Keratinocyte (primary cell): ENCODE measurements around the gene ANKS1B. TPM values are rescaled to one million over a fixed set of nuclear protein-coding genes. Genes with fewer than 3 reads are reported as not detected.

Experiments used
- DNase-seq: peaks from one replicate; pipeline ENCODE4 v3.0.0-alpha.2; 2011; ENCODE audit warnings: low read depth, missing footprints, low spot score
- FAIRE-seq: peaks from 2 replicates; lab custom pipeline; 2011; peaks lifted over from hg19 to GRCh38; lab: Jason Lieb, UNC
- H2AFZ ChIP-seq: 2 replicates; pipeline ENCODE4 v1.6.0; 2012; ENCODE audit warnings: low read length, control low read depth, inconsistent platforms; ENCODE audit not compliant: control insufficient read depth
- H3K27ac ChIP-seq: 2 replicates; pipeline ENCODE4 v1.5.1; 2011; ENCODE audit warnings: low read length; ENCODE audit not compliant: control insufficient read depth, insufficient read depth
- H3K27me3 ChIP-seq: 3 replicates; pipeline ENCODE4 v1.6.0; 2011; ENCODE audit warnings: low read length; ENCODE audit not compliant: control insufficient read depth, insufficient read depth; ENCODE audit errors: extremely low read depth
- H3K36me3 ChIP-seq, 2 experiments: 2 replicates in 1 of 2; 3 replicates in 1 of 2; pipeline ENCODE4 v1.5.1; 2011; ENCODE audit warnings: low read length in 2 of 2, mild to moderate bottlenecking in 1 of 2; ENCODE audit not compliant: control insufficient read depth in 2 of 2, insufficient read depth in 2 of 2; ENCODE audit errors: extremely low read depth in 1 of 2
- H3K4me1 ChIP-seq: 3 replicates; pipeline ENCODE4 v1.5.1; 2011; ENCODE audit warnings: low read length; ENCODE audit not compliant: control insufficient read depth, insufficient read depth; ENCODE audit errors: extremely low read depth
- H3K4me2 ChIP-seq: 3 replicates; pipeline ENCODE4 v1.6.0; 2011; ENCODE audit warnings: low read depth, low read length; ENCODE audit not compliant: control insufficient read depth, insufficient read depth; ENCODE audit errors: extremely low read depth
- H3K4me3 ChIP-seq, 3 experiments: fragments of 200-600 bp in 1 of 3; sonication (generic) in 1 of 3; 2 replicates in 2 of 3; 3 replicates in 1 of 3; pipeline ENCODE4 v1.5.1; 2011 to 2016; ENCODE audit warnings: low read length in 3 of 3, mild to moderate bottlenecking in 3 of 3, control low read depth in 2 of 3, inconsistent platforms in 1 of 3, low read depth in 1 of 3, mixed read lengths in 1 of 3, mixed run types in 1 of 3, moderate library complexity in 1 of 3; ENCODE audit not compliant: control insufficient read depth in 2 of 3, insufficient read depth in 2 of 3; ENCODE audit errors: extremely low read depth in 1 of 3
- H3K79me2 ChIP-seq: 2 replicates; pipeline ENCODE4 v1.6.0; 2012; ENCODE audit warnings: low read length; ENCODE audit not compliant: control insufficient read depth, insufficient read depth
- H3K9ac ChIP-seq: 3 replicates; pipeline ENCODE4 v1.6.0; 2011; ENCODE audit warnings: low read length; ENCODE audit not compliant: control insufficient read depth, insufficient read depth; ENCODE audit errors: extremely low read depth
- H3K9me1 ChIP-seq: 3 replicates; pipeline ENCODE4 v1.6.0; 2011; ENCODE audit warnings: low read length; ENCODE audit not compliant: control insufficient read depth, insufficient read depth; ENCODE audit errors: extremely low read depth
- H3K9me3 ChIP-seq: 2 replicates; pipeline ENCODE4 v1.5.1; 2012; ENCODE audit warnings: low read depth, low read length; ENCODE audit not compliant: control insufficient read depth
- H4K20me1 ChIP-seq: 3 replicates; pipeline ENCODE4 v1.6.0; 2011; ENCODE audit warnings: low read length; ENCODE audit not compliant: control insufficient read depth, insufficient read depth; ENCODE audit errors: extremely low read depth
- CTCF ChIP-seq, 3 experiments: IDR thresholded peaks in 1 of 3; conservative IDR thresholded peaks in 1 of 3; optimal IDR thresholded peaks in 1 of 3; 2 replicates in 2 of 3; 3 replicates in 1 of 3; pipeline versions ENCODE3 to v1.5.1; 2011; ENCODE audit warnings: low read length in 3 of 3, mild to moderate bottlenecking in 3 of 3, moderate library complexity in 2 of 3, control low read depth in 1 of 3, inconsistent platforms in 1 of 3; ENCODE audit not compliant: insufficient read depth in 2 of 3; ENCODE audit errors: extremely low read depth in 1 of 3
- EZH2 ChIP-seq: IDR thresholded peaks from one replicate; pipeline ENCODE4 v1.6.1; 2012; ENCODE audit warnings: inconsistent platforms, mild to moderate bottlenecking, low read length, moderate library complexity
- dilution Hi-C: fragments of 300-500 bp; cut with MboI; formaldehyde crosslinking; loops from one replicate; pipeline ENCODE4 v1.7.0; 2020; ENCODE audit warnings: low sequenced_read_pairs; ENCODE audit not compliant: extremely low pct_ligation_motif_present
- polyA plus RNA-seq, 5 experiments: library from polyadenylated mRNA; depleted of rRNA in 3 of 5; stranded (reverse) in 3 of 5; stranded (forward) in 1 of 5; unstranded in 1 of 5; fragments of >200 nt; gene quantifications; 1 replicate in 1 of 5; 2 replicates in 3 of 5; 3 replicates in 1 of 5; pipeline versions ENCODE4 v1.2.1 to v1.2.3, GENCODE V29; 2011 to 2012; ENCODE audit warnings: missing spikeins in 2 of 5, low read depth in 1 of 5, low replicate concordance in 1 of 5

ANKS1B gene
- polyA plus RNA-seq, 1 donor (not counting 4 experiments of a cell fraction or from before 2014, with no cell fraction given) = not detected

DNA sequence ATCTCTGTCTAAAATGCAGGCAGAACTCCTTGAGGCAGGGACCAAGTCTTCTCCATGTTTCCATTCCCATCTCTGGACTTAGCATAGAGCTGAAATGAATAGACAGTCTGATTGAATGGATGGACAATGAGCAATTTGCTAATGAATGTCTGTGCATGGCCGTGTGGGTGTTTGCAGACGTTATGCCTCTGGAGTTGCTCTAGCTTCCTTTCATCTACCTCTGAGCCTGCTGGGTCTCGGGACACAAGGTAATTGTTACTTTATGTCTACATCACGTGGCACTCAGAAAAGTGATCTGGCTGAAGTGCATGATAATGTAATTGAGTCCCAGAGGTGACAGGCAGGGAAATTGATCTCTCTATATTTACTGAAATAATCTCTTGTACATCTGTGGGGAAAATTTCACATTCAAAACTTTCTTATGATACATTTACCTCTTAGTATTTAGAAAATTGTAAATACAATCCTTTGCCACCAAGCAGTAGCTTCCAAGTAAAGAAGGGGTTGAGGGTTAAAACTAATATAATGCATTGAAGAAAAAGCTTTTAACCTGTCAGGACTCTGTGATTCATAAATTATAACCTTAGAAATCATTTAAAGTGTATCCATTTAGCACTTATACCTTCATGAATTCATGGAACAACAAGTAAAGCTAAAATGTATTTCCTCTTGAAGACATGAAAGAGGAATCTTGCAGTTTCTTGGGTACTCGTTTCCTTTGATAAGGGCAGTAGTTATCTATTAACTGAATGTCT lies 915.6 kb downstream of the ANKS1B start:
- H3K36me3 ChIP-seq = no peaks in the 10 kb centered on the region
- FAIRE-seq = no peak
- H3K79me2 ChIP-seq = no peaks in the 10 kb centered on the region
- H3K27ac ChIP-seq = no peak overlapping the region
- no peaks in the 10 kb centered on the region for H3K9me3 ChIP-seq
- H4K20me1 ChIP-seq = no peaks in the 10 kb centered on the region
- H3K27me3 ChIP-seq = no peaks in the 10 kb centered on the region
- H2AFZ ChIP-seq = no peak overlapping the region
- no peak overlapping the region for H3K4me3 ChIP-seq
- DNase-seq = no peak
- H3K4me2 ChIP-seq = no peak overlapping the region
- no peak for TF ChIP-seq EZH2
- TF ChIP-seq CTCF (optimal IDR thresholded peaks at IDR 0.05 in 1 of 3, IDR thresholded peaks at IDR 0.05 in 1 of 3, conservative IDR thresholded peaks at IDR 0.05 in 1 of 3; ENCODE audit: extremely low read depth in 1 of 3, insufficient read depth in 2 of 3, low read length in 3 of 3) = no peak
- H3K4me1 ChIP-seq = no peaks in the 10 kb centered on the region
- dilution Hi-C loops = no loop called here
- no peak overlapping the region for H3K9ac ChIP-seq
- H3K9me1 ChIP-seq = no peaks in the 10 kb centered on the region

DNA sequence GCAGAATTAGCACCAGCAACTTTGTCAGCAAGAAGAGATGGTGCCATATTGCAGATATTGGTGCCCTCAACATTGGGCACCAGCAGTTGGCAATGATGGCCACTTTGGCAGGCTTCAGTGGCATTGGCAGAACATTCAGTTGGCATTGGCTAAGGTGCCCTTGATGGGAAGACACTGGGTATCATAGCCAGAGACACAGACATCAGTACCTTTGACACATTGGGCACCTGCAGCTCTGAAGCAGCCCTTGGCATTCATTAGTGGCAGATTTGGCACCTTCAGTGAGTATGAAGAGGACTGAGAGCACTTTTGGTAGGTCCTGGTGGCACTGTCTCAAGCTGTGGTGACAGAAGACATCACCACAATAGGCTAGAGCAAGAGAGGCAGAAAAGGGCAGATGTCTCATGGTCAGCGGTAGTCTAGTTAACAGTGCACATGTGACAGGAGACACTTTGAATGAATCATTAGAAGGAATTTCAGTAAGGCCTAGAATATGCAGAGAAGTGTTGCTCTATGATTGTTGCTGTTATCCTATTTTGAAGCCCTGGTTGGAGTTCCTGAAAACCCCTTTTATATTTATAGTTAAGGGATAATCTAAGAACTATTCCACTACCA lies 917.5 kb downstream of the ANKS1B start:
- Histone ChIP-seq H3K4me3 (no peak overlapping the region), H3K36me3 (no peaks in the 10 kb centered on the region), H3K79me2 (no peaks in the 10 kb centered on the region), H3K9me1 (no peaks in the 10 kb centered on the region), H4K20me1 (no peaks in the 10 kb centered on the region), H3K4me2 (no peak overlapping the region), H3K4me1 (no peaks in the 10 kb centered on the region), H3K27me3 (no peaks in the 10 kb centered on the region), H3K27ac (no peak overlapping the region), H3K9me3 (no peaks in the 10 kb centered on the region), H3K9ac (no peak overlapping the region), H2AFZ (no peak overlapping the region)
- TF ChIP-seq EZH2 = no peak
- no peak for TF ChIP-seq CTCF (optimal IDR thresholded peaks at IDR 0.05 in 1 of 3, IDR thresholded peaks at IDR 0.05 in 1 of 3, conservative IDR thresholded peaks at IDR 0.05 in 1 of 3; ENCODE audit: extremely low read depth in 1 of 3, insufficient read depth in 2 of 3, low read length in 3 of 3)
- FAIRE-seq (no peak), DNase-seq (no peak)
- dilution Hi-C loops = no loop called here
